Endothelial cell of umbilical vein (primary cell): ENCODE measurements around the gene DNAJC16. TPM values are rescaled to one million over a fixed set of nuclear protein-coding genes. Genes with fewer than 3 reads are reported as not detected.

ENCODE experiments used
- BruUV-seq: library from RNA; stranded (reverse); fragments of 400-500 nt; replicated peaks from 2 replicates; lab custom pipeline; 2021; lab: Mats Ljungman, UMichigan
- CTCF ChIA-PET: fragments of 300-600, 350-600 bp; sonication (Branson Sonifier 250); formaldehyde crosslinking; loops from one replicate; lab custom pipeline; 2021; ENCODE audit warnings: antibody characterized with exemption, inconsistent platforms; lab: Charles Lee
- POLR2A ChIA-PET: fragments of 300-600, 350-600 bp; sonication (Branson Sonifier 250); formaldehyde crosslinking; loops from one replicate; lab custom pipeline; 2021; ENCODE audit warnings: antibody characterized with exemption, inconsistent platforms; lab: Charles Lee
- DNase-seq: peaks from one replicate; pipeline ENCODE4 v3.0.0-alpha.2; 2011; ENCODE audit warnings: low read depth, low spot score
- FAIRE-seq: peaks from 2 replicates; lab custom pipeline; 2011; peaks lifted over from hg19 to GRCh38; lab: Jason Lieb, UNC
- H2AFZ ChIP-seq: 2 replicates; pipeline ENCODE4 v1.6.0; 2012; ENCODE audit warnings: low read depth, low read length, control low read depth, inconsistent platforms
- H3K27ac ChIP-seq: 2 replicates; pipeline ENCODE4 v1.5.1; 2011; ENCODE audit warnings: low read depth, mild to moderate bottlenecking, control low read depth, low read length, moderate library complexity; ENCODE audit not compliant: insufficient read depth
- H3K27me3 ChIP-seq, 2 experiments: 2 replicates each; pipeline versions ENCODE4 v1.6.0 to v1.6.1; 2011; ENCODE audit warnings: low read length in 2 of 2, mixed read lengths in 1 of 2; ENCODE audit not compliant: control insufficient read depth in 2 of 2, insufficient read depth in 2 of 2
- H3K36me3 ChIP-seq, 2 experiments: 2 replicates in 1 of 2; 3 replicates in 1 of 2; pipeline ENCODE4 v1.5.1; 2011; ENCODE audit warnings: low read length in 2 of 2, mild to moderate bottlenecking in 1 of 2, moderate library complexity in 1 of 2; ENCODE audit not compliant: control insufficient read depth in 2 of 2, insufficient read depth in 2 of 2; ENCODE audit errors: extremely low read depth in 1 of 2
- H3K4me1 ChIP-seq: 3 replicates; pipeline ENCODE4 v1.5.1; 2011; ENCODE audit warnings: mild to moderate bottlenecking, low read length; ENCODE audit not compliant: control insufficient read depth, insufficient read depth; ENCODE audit errors: extremely low read depth
- H3K4me2 ChIP-seq: 2 replicates; pipeline ENCODE4 v1.6.1; 2011; ENCODE audit warnings: low read length, control low read depth, mixed read lengths; ENCODE audit not compliant: insufficient read depth
- H3K4me3 ChIP-seq, 3 experiments: fragments of 200-600 bp in 1 of 3; sonication (generic), shearing (Covaris generic) in 1 of 3; replicated peaks in 1 of 3; 2 replicates each; pipeline ENCODE4 v1.5.1; 2011 to 2016; ENCODE audit warnings: control low read depth in 3 of 3, low read length in 3 of 3, mild to moderate bottlenecking in 2 of 3, inconsistent platforms in 1 of 3, low read depth in 1 of 3, moderate library complexity in 1 of 3; ENCODE audit not compliant: insufficient read depth in 1 of 3
- H3K79me2 ChIP-seq: 2 replicates; pipeline ENCODE4 v1.6.0; 2012; ENCODE audit warnings: low read length, inconsistent platforms; ENCODE audit not compliant: control insufficient read depth, insufficient read depth
- H3K9ac ChIP-seq: replicated peaks from 2 replicates; pipeline ENCODE3; 2011; ENCODE audit warnings: low read length, control low read depth; ENCODE audit not compliant: insufficient read depth; ENCODE audit errors: extremely low read depth
- H3K9me1 ChIP-seq: replicated peaks from 3 replicates; pipeline ENCODE4 v1.6.0; 2011; ENCODE audit warnings: mild to moderate bottlenecking, low read length; ENCODE audit not compliant: control insufficient read depth, insufficient read depth; ENCODE audit errors: extremely low read depth
- H3K9me3 ChIP-seq: replicated peaks from 2 replicates; pipeline ENCODE4 v1.5.1; 2012; ENCODE audit warnings: low read length, inconsistent platforms; ENCODE audit not compliant: control insufficient read depth, insufficient read depth
- H4K20me1 ChIP-seq: replicated peaks from 2 replicates; pipeline ENCODE3; 2011; ENCODE audit warnings: mild to moderate bottlenecking, low read length; ENCODE audit not compliant: control insufficient read depth, insufficient read depth; ENCODE audit errors: extremely low read depth
- EZH2 ChIP-seq: IDR thresholded peaks from 2 replicates; pipeline ENCODE4 v1.6.1; 2012; ENCODE audit warnings: borderline replicate concordance, low read depth, mild to moderate bottlenecking, moderate library complexity, low read length, inconsistent platforms; ENCODE audit not compliant: severe bottlenecking
- FOS ChIP-seq: IDR thresholded peaks from 2 replicates; pipeline ENCODE4 v1.6.1; 2011; ENCODE audit warnings: mild to moderate bottlenecking, low read length, moderate library complexity, borderline replicate concordance; ENCODE audit not compliant: insufficient read depth
- GATA2 ChIP-seq: IDR thresholded peaks from 2 replicates; pipeline ENCODE4 v1.7.0; 2011; ENCODE audit warnings: low read depth, mild to moderate bottlenecking, moderate library complexity, mixed read lengths, low read length; ENCODE audit not compliant: insufficient read length, insufficient read depth
- JUN ChIP-seq: IDR thresholded peaks from 2 replicates; pipeline ENCODE4 v1.6.1; 2011; ENCODE audit warnings: borderline replicate concordance, low read depth; ENCODE audit not compliant: insufficient read length, insufficient read depth
- MYC ChIP-seq: IDR thresholded peaks from one replicate; pipeline ENCODE4 v1.6.1; 2011; ENCODE audit warnings: mild to moderate bottlenecking, low read depth, low read length
- POLR2A ChIP-seq: IDR thresholded peaks from 2 replicates; pipeline ENCODE4 v1.6.1; 2012; ENCODE audit warnings: low read depth, mild to moderate bottlenecking, control low read depth, low read length
- POLR2AphosphoS5 ChIP-seq: IDR thresholded peaks from 2 replicates; pipeline ENCODE4 v1.6.1; 2012; ENCODE audit warnings: low read depth, mild to moderate bottlenecking, control low read depth, low read length, moderate library complexity; ENCODE audit not compliant: insufficient read depth
- dilution Hi-C: fragments of 300-500 bp; cut with MboI; formaldehyde crosslinking; loops from one replicate; pipeline ENCODE4 v1.15.0; 2019; ENCODE audit warnings: low sequenced_read_pairs; ENCODE audit not compliant: extremely low pct_ligation_motif_present
- intact Hi-C: fragments of 100-400 bp; cut with micrococcal nuclease; formaldehyde crosslinking; loops from one replicate; pipeline ENCODE4 v1.10.0; 2022
- polyA plus RNA-seq, 4 experiments: library from polyadenylated mRNA; depleted of rRNA in 3 of 4; stranded (reverse) in 3 of 4; unstranded in 1 of 4; fragments of >200 nt; gene quantifications; 2 replicates each; pipeline versions ENCODE4 v1.2.1 to v1.2.3, GENCODE V29; 2011 to 2012; ENCODE audit warnings: missing spikeins in 1 of 4
- total RNA-seq: library from RNA; stranded (reverse); gene quantifications from 2 replicates; pipeline ENCODE4 v1.2.3, GENCODE V29; 2021
- TF ChIP-seq, protein P1 (sequence below), 2 donors: IDR thresholded peaks; 1 replicate in 1 of 2; 2 replicates in 1 of 2; pipeline ENCODE4 v1.5.1; 2011; ENCODE audit warnings: low read length in 2 of 2, mild to moderate bottlenecking in 2 of 2, moderate library complexity in 2 of 2, control low read depth in 1 of 2, inconsistent platforms in 1 of 2, low read depth in 1 of 2; ENCODE audit not compliant: insufficient read depth in 1 of 2; ENCODE audit errors: extremely low read depth in 1 of 2
- TF ChIP-seq, protein P2 (sequence below): IDR thresholded peaks from 2 replicates; pipeline ENCODE4 v1.6.1; 2011; ENCODE audit not compliant: insufficient read depth, insufficient read length

Gene DNAJC16
- total and polyA plus RNA-seq, 2 donors (not counting 3 experiments of a cell fraction or from before 2014, with no cell fraction given), result 8.0 to 21.4 TPM

- H3K27me3 ChIP-seq, result no peaks in the 10 kb centered on the region
- H3K9ac ChIP-seq, result no peak overlapping the region
- ChIA-PET POLR2A (no interaction called here), CTCF (no interaction called here)
- DNase-seq, result no peak
- H3K4me3 ChIP-seq, result no peak overlapping the region
- H3K36me3 ChIP-seq, result peaks cover 0 to 3% of the 10 kb centered on the region in 2 experiments
- H3K9me1 ChIP-seq, result no peaks in the 10 kb centered on the region
- H3K79me2 ChIP-seq, result no peaks in the 10 kb centered on the region
- H3K27ac ChIP-seq, result no peak overlapping the region
- H3K9me3 ChIP-seq, result no peaks in the 10 kb centered on the region
- intact Hi-C loops (no loop called here), dilution Hi-C loops (no loop called here)
- no peak overlapping the region for H3K4me2 ChIP-seq
- BruUV-seq, result no TSS peak
- H3K4me1 ChIP-seq, result no peaks in the 10 kb centered on the region
- no peak for TF ChIP-seq FOS
- no peaks in the 10 kb centered on the region for H4K20me1 ChIP-seq
- no peak for FAIRE-seq
- no peak overlapping the region for H2AFZ ChIP-seq
These were observed 51.0 kb downstream of the DNAJC16 start for GRCh38 chr1:15577691-15578090.

DNA sequence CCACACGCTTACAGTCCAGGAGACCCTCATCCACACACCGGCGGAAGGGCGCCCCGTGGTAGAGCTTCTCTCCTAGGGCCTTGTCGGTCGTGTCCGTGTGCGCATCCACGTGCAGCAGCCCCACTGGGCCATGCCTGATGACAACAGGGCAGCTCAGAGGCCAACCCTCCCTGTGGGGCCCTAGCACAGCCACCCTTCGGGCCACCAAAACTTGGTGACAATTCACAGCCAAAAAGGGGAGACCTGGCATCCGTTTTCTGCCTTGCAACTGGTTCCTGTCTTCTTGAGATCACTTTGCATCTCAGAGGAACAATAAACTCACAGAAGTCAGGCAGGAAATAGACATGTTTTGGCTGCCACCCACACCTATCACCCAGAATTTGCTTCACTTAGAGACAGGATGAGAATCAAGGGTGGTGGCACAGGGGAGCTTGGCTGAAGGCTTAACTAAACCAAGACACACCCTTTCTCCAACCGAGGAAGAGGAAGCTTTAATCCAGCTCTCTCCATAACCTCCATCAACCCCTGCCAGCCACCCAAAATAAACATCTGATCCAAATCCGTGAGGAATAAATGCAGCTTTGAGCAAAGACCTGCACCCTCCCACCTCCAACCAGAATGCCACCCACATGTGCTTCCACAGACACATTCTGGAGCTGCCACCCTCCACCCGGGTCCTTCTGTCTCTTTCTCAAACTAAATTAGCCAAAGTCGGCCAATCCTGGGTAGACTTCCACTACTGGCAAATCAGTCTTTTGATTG, 52.5 kb downstream of the DNAJC16 start:
- H3K9ac ChIP-seq, result no peak overlapping the region
- H4K20me1 ChIP-seq, result no peaks in the 10 kb centered on the region
- H3K9me3 ChIP-seq, result no peaks in the 10 kb centered on the region
- dilution Hi-C loops, result no loop called here
- BruUV-seq, result no TSS peak
- CTCF ChIA-PET, result interaction anchor here (0.8 to 1.5 kb wide), 4 partner anchors 9 to 17 kb away, joined by 3 to 5 read pairs (median 3); no protein-coding TSS in a partner anchor
- no peak overlapping the region for H2AFZ ChIP-seq
- H3K4me2 ChIP-seq, result no peak overlapping the region
- H3K4me3 ChIP-seq, result no peak overlapping the region
- no peak overlapping the region for H3K27ac ChIP-seq
- TF ChIP-seq, protein P1, sequence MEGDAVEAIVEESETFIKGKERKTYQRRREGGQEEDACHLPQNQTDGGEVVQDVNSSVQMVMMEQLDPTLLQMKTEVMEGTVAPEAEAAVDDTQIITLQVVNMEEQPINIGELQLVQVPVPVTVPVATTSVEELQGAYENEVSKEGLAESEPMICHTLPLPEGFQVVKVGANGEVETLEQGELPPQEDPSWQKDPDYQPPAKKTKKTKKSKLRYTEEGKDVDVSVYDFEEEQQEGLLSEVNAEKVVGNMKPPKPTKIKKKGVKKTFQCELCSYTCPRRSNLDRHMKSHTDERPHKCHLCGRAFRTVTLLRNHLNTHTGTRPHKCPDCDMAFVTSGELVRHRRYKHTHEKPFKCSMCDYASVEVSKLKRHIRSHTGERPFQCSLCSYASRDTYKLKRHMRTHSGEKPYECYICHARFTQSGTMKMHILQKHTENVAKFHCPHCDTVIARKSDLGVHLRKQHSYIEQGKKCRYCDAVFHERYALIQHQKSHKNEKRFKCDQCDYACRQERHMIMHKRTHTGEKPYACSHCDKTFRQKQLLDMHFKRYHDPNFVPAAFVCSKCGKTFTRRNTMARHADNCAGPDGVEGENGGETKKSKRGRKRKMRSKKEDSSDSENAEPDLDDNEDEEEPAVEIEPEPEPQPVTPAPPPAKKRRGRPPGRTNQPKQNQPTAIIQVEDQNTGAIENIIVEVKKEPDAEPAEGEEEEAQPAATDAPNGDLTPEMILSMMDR (IDR thresholded peaks at IDR 0.05; ENCODE audit: extremely low read depth in 1 of 2, insufficient read depth in 1 of 2, low read depth in 1 of 2, low read length in 2 of 2), result no peak
- TF ChIP-seq JUN (no peak), EZH2 (no peak), POLR2AphosphoS5 (no peak), GATA2 (no peak), POLR2A (no peak), FOS (no peak), MYC (no peak)
- TF ChIP-seq, protein P2, sequence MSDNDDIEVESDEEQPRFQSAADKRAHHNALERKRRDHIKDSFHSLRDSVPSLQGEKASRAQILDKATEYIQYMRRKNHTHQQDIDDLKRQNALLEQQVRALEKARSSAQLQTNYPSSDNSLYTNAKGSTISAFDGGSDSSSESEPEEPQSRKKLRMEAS, result no peak
- H3K9me1 ChIP-seq, result no peaks in the 10 kb centered on the region
- H3K27me3 ChIP-seq, result no peaks in the 10 kb centered on the region
- FAIRE-seq (no peak), DNase-seq (no peak)
- H3K4me1 ChIP-seq, result no peaks in the 10 kb centered on the region
- intact Hi-C loops, result no loop called here
- POLR2A ChIA-PET, result no interaction called here
- no peaks in the 10 kb centered on the region for H3K79me2 ChIP-seq
- H3K36me3 ChIP-seq, result no peaks in the 10 kb centered on the region
